Activated CD4-positive, CD25-positive, alpha-beta regulatory T cell treated with anti-CD3 and anti-CD28 coated beads, Interleukin-2, amount 50 U/mL, for 16 hours (primary cell): Measurements from ENCODE around the gene CNOT1.
"Not testable (repeated sequence)": the region's sequence is repeated elsewhere in the genome, so short reads cannot be mapped to it uniquely, and the experiment has no call there.

Experiments
- DNase-seq: peaks from one replicate; pipeline ENCODE4 v3.0.0-alpha.2; 2020; ENCODE audit warnings: low read depth, low spot score

CNOT1 gene

GRCh38 chr16:58638148-58639036, 8.8 kb upstream of the CNOT1 start:
- no peak for DNase-seq

GRCh38 chr16:58637021-58637420, 7.4 kb upstream of the CNOT1 start:
- DNase-seq: not testable (repeated sequence)

- DNase-seq: no peak
Observed at GRCh38 chr16:58636466-58636865, 6.8 kb upstream of the CNOT1 start.

- DNase-seq: no peak
Observed at GRCh38 chr16:58635502-58635901, 5.9 kb upstream of the CNOT1 start.

- DNase-seq: no peak
Observed at GRCh38 chr16:58634265-58634802, 4.7 kb upstream of the CNOT1 start.

- peak; percentile 40 for DNase-seq
Observed at GRCh38 chr16:58628845-58629732, 537 bp downstream of the CNOT1 start.

- no peak for DNase-seq
Observed at GRCh38 chr16:58624209-58624608, 5.4 kb downstream of the CNOT1 start.

GRCh38 chr16:58620396-58620795, 9.2 kb downstream of the CNOT1 start:
- DNase-seq: no peak

- DNase-seq: no peak
Observed at GRCh38 chr16:58615280-58615679, 14.3 kb downstream of the CNOT1 start.

GRCh38 chr16:58614860-58615259, 14.8 kb downstream of the CNOT1 start:
- DNase-seq: no peak

GRCh38 chr16:58614212-58614611, 15.4 kb downstream of the CNOT1 start:
- no peak for DNase-seq

GRCh38 chr16:58612965-58613364, 16.7 kb downstream of the CNOT1 start:
- DNase-seq: not testable (repeated sequence)

GRCh38 chr16:58608601-58609136, 21.0 kb downstream of the CNOT1 start:
- no peak for DNase-seq

GRCh38 chr16:58605562-58605961, 24.1 kb downstream of the CNOT1 start:
- no peak for DNase-seq

- DNase-seq: no peak
Observed at GRCh38 chr16:58591083-58591482, 38.5 kb downstream of the CNOT1 start.

GRCh38 chr16:58589326-58589905, 40.2 kb downstream of the CNOT1 start:
- DNase-seq: no peak

- DNase-seq: no peak
Observed at GRCh38 chr16:58588406-58588805, 41.2 kb downstream of the CNOT1 start.

GRCh38 chr16:58586340-58587030, 43.1 kb downstream of the CNOT1 start:
- DNase-seq: no peak

GRCh38 chr16:58584831-58585505, 44.7 kb downstream of the CNOT1 start:
- DNase-seq: no peak

GRCh38 chr16:58582971-58583765, 46.5 kb downstream of the CNOT1 start:
- DNase-seq: no peak
